Peyer's patch (tissue), 4 donors: ENCODE results near the gene RIMBP2. TPM values are rescaled to one million over a fixed set of nuclear protein-coding genes. Genes with fewer than 3 reads are reported as not detected.

ENCODE experiments used
- DNase-seq, 3 donors: peaks; one replicate each; pipeline ENCODE4 v3.0.0-alpha.2; 2017 to 2019
- H3K27ac ChIP-seq, 4 donors: fragments of 200-600 bp; sonication (generic); one replicate each; pipeline ENCODE4 v1.5.1; 2016 to 2019
- H3K27me3 ChIP-seq, 2 donors: fragments of 200-600 bp; sonication (generic); one replicate each; pipeline ENCODE4 v1.5.1; 2019
- H3K36me3 ChIP-seq, 3 donors: fragments of 200-600 bp; sonication (generic); one replicate each; pipeline ENCODE4 v1.5.1; 2016 to 2019
- H3K4me1 ChIP-seq, 4 donors: fragments of 200-600 bp; sonication (generic); one replicate each; pipeline ENCODE4 v1.5.1; 2016 to 2019
- H3K4me3 ChIP-seq, 4 donors: fragments of 200-600 bp; sonication (generic); 1 replicate in 3 of 4; 2 replicates in 1 of 4; pipeline ENCODE4 v1.5.1; 2016 to 2019; ENCODE audit warnings: mild to moderate bottlenecking in 1 of 4
- H3K9me3 ChIP-seq, 4 donors: fragments of 200-600 bp; sonication (generic); one replicate each; pipeline ENCODE4 v1.5.1; 2016 to 2019; ENCODE audit warnings: mild to moderate bottlenecking in 1 of 4
- POLR2A ChIP-seq, 2 donors: fragments of 450-650 bp; IDR thresholded peaks; one replicate each; pipeline ENCODE4 v1.5.1; 2017; ENCODE audit warnings: antibody characterized with exemption in 2 of 2, mild to moderate bottlenecking in 2 of 2, moderate library complexity in 2 of 2
- total RNA-seq, 4 donors: library from RNA; depleted of rRNA; stranded (reverse); fragments of >200 nt; gene quantifications; one replicate each; pipeline ENCODE4 v1.1.0, GENCODE V29; 2016
- TF ChIP-seq, protein P1 (sequence below), 6 experiments: fragments of 450-650 bp in 4 of 6; fragments of 200-600 bp in 2 of 6; sonication (generic) in 1 of 6; IDR thresholded peaks; one replicate each; pipeline ENCODE4 v1.5.1; 2017 to 2019; ENCODE audit warnings: antibody characterized with exemption in 6 of 6, mild to moderate bottlenecking in 3 of 6, moderate library complexity in 1 of 6

RIMBP2 gene
- total RNA-seq, 4 donors from 2014 or later: 8.8 to 19.8 (median 16.0) TPM

DNA sequence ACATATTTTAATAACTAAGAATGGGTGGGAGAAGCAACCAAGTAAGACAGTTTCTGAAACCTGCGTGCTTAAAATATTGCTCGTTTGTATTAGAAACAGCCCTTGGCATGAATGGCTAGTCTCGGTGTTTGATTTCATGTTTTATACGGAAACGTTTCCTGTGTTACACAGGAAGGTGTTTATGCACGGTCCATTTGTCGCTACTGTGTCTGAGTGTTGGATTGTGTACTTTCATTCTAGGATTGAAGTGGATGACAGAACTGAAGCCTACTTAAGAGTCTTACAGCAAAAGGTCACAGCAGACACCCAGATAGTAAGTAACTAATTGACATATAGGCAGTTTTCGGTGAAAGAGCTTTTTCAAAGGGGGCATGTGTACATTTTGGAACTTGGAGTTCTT lies 358.9 kb downstream of the RIMBP2 start:
- H3K4me1 ChIP-seq: no peaks in the 10 kb centered on the region
- no peak for TF ChIP-seq POLR2A (IDR thresholded peaks at IDR 0.05)
- TF ChIP-seq, protein P1, sequence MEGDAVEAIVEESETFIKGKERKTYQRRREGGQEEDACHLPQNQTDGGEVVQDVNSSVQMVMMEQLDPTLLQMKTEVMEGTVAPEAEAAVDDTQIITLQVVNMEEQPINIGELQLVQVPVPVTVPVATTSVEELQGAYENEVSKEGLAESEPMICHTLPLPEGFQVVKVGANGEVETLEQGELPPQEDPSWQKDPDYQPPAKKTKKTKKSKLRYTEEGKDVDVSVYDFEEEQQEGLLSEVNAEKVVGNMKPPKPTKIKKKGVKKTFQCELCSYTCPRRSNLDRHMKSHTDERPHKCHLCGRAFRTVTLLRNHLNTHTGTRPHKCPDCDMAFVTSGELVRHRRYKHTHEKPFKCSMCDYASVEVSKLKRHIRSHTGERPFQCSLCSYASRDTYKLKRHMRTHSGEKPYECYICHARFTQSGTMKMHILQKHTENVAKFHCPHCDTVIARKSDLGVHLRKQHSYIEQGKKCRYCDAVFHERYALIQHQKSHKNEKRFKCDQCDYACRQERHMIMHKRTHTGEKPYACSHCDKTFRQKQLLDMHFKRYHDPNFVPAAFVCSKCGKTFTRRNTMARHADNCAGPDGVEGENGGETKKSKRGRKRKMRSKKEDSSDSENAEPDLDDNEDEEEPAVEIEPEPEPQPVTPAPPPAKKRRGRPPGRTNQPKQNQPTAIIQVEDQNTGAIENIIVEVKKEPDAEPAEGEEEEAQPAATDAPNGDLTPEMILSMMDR (IDR thresholded peaks at IDR 0.05): no peak
- no peaks in the 10 kb centered on the region for H3K27me3 ChIP-seq
- H3K4me3 ChIP-seq: no peak overlapping the region
- no peaks in the 10 kb centered on the region for H3K9me3 ChIP-seq
- no peaks in the 10 kb centered on the region for H3K36me3 ChIP-seq
- no peak for DNase-seq
- no peak overlapping the region for H3K27ac ChIP-seq

DNA sequence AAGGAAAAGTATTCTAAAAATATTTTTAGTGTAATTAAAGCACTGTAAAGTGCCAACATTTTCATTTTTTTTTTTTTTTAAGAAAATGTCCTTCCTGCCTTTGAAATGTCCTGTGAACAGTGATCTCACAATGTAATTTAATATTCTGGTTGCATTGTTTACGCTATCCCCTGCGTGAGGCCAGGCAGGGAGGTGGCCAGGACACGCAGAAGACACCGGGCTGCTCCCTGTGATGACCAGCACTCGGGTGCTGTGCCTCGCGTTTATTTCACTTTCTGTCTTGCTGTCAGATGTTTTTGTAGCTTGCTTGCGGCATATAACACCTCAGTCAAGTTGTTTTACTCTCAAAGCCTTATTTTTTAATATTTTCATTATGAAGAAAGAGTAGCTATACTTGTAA lies 359.9 kb downstream of the RIMBP2 start:
- Histone ChIP-seq H3K27ac (no peak overlapping the region), H3K4me1 (no peaks in the 10 kb centered on the region), H3K4me3 (no peak overlapping the region), H3K27me3 (no peaks in the 10 kb centered on the region), H3K36me3 (no peaks in the 10 kb centered on the region), H3K9me3 (no peaks in the 10 kb centered on the region)
- DNase-seq: no peak
- no peak for TF ChIP-seq POLR2A (IDR thresholded peaks at IDR 0.05)
- TF ChIP-seq, protein P1 (IDR thresholded peaks at IDR 0.05): no peak

DNA sequence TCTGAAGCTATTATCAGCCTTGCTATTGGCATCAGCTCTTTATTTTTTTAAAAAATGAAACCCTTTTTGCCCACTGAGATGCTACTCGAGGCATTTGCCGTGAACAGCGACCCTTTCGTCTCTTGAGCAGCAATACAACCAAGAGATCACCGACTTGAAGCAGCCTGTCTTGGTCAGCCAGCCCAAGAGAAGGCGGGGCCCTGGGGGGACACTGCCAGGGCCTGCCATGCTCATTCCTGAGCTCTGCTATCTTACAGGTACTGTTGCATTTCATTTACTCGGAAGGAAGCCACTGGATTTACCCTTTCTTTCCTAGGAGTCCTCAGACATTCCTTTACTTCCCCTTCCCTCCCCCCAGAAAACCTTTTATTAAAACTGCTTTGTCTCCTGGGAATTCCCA lies 361.7 kb downstream of the RIMBP2 start:
- no peaks in the 10 kb centered on the region for H3K36me3 ChIP-seq
- TF ChIP-seq, protein P1 (IDR thresholded peaks at IDR 0.05): no peak
- no peak for TF ChIP-seq POLR2A (IDR thresholded peaks at IDR 0.05)
- no peak overlapping the region for H3K4me3 ChIP-seq
- no peak overlapping the region for H3K27ac ChIP-seq
- H3K27me3 ChIP-seq: no peaks in the 10 kb centered on the region
- H3K9me3 ChIP-seq: no peaks in the 10 kb centered on the region
- no peak for DNase-seq
- H3K4me1 ChIP-seq: no peaks in the 10 kb centered on the region

DNA sequence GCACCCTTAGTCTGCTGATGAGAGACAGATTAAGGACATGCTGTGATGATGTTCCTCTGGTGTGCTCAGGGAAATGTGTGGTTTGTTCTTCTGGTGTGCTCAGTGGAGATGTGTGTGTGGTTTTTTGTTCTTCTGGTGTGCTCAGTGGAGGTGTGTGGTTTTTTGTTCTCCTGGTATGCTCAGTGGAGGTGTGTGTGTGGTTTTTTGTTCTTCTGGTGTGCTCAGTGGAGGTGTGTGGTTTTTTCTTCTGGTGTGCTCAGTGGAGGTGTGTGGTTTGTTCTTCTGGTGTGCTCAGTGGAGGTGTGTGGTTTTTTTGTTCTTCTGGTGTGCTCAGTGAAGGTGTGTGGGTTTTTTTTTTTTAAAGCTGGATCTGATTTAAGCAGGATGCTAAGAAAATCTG lies 363.0 kb downstream of the RIMBP2 start:
- Histone ChIP-seq H3K36me3 (no peaks in the 10 kb centered on the region), H3K27me3 (no peaks in the 10 kb centered on the region), H3K9me3 (no peaks in the 10 kb centered on the region), H3K4me1 (no peaks in the 10 kb centered on the region), H3K4me3 (no peak overlapping the region), H3K27ac (no peak overlapping the region)
- no peak for DNase-seq
- TF ChIP-seq POLR2A (IDR thresholded peaks at IDR 0.05): no peak
- TF ChIP-seq, protein P1 (IDR thresholded peaks at IDR 0.05): no peak

DNA sequence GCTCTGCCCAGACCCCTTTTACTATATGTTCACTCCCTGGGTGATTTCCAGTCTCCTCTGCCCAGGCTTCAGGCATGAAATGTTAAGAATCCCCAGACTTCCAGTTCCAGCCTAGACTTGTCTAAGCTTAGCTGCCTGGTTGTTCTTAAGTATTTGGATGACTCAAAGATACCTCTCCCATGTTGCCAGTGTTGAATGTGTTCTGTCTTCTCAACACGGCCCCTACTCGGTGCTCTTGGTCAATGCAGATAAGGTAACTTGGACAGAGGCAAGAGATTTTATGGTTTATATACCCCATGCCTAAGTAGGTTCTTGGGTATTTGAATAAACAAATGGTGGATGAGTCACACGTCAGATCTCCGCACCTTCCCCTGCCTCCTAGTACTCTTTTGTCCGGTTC lies 364.8 kb downstream of the RIMBP2 start:
- no peak for DNase-seq
- Histone ChIP-seq H3K27me3 (no peaks in the 10 kb centered on the region), H3K27ac (no peak overlapping the region), H3K36me3 (no peaks in the 10 kb centered on the region), H3K9me3 (no peaks in the 10 kb centered on the region), H3K4me3 (no peak overlapping the region), H3K4me1 (no peaks in the 10 kb centered on the region)
- TF ChIP-seq POLR2A (IDR thresholded peaks at IDR 0.05): no peak
- TF ChIP-seq, protein P1 (IDR thresholded peaks at IDR 0.05): no peak

DNA sequence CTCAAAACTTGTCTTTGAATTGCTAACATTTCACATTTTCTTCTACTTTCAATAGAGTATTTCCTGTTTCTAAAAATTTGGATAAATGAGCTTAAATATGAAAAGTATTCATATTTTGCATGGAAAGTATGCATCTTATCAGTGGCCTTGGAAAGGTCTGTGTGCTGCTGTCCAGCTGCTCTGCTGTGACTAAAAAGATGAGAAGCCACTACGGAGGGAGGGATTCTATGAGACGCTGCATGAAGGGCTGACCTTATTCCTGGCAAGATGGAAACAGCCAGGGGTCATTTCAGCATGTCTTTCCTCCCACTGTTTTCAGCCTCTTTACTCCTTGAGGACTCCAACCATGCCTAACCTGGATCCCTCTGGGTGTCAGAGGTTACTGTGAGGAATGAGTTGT lies 365.4 kb downstream of the RIMBP2 start:
- no peaks in the 10 kb centered on the region for H3K4me1 ChIP-seq
- DNase-seq: no peak
- no peak overlapping the region for H3K27ac ChIP-seq
- no peaks in the 10 kb centered on the region for H3K27me3 ChIP-seq
- TF ChIP-seq POLR2A (IDR thresholded peaks at IDR 0.05): no peak
- TF ChIP-seq, protein P1 (IDR thresholded peaks at IDR 0.05): no peak
- no peak overlapping the region for H3K4me3 ChIP-seq
- H3K36me3 ChIP-seq: no peaks in the 10 kb centered on the region
- H3K9me3 ChIP-seq: no peaks in the 10 kb centered on the region
